ENCODE data around the gene DUS1L.

DNA sequence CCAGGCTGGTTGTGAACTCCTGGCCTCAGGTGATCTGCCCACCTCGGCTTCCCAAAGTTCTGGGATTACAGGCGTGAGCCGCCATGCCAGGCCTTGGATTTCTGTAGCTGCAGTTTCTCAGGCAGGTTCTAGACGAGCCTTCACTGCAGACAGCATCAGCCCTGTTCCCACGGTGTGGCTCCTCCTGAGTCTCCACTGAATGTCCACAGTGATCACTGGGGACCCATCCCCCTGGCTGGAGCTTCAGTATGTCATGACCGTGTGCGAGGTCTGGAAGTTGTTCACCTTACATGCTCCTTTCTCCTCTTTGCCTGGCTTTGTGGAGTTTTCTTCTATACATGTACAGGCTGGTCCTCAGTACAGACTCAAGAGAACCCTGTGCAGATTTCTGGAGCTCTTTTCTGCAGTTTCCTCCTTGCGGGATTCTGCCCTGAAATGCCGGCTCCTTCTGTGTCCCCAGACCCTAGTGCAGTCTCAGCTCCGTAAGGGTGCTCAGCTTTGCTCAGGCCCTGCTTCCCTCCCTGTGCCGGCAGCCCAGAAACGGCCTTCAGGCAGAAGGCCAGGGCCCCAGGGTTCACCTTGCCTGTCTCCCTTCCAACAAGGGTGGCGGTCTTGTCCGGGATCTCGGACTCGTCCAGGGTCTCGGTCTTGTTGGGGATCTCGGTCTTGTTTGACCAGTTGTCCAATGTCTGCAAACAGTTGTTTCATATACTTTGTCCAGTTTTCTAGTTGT is 46.7 kb upstream of the DUS1L start:
- TF ChIP-seq, protein P1, sequence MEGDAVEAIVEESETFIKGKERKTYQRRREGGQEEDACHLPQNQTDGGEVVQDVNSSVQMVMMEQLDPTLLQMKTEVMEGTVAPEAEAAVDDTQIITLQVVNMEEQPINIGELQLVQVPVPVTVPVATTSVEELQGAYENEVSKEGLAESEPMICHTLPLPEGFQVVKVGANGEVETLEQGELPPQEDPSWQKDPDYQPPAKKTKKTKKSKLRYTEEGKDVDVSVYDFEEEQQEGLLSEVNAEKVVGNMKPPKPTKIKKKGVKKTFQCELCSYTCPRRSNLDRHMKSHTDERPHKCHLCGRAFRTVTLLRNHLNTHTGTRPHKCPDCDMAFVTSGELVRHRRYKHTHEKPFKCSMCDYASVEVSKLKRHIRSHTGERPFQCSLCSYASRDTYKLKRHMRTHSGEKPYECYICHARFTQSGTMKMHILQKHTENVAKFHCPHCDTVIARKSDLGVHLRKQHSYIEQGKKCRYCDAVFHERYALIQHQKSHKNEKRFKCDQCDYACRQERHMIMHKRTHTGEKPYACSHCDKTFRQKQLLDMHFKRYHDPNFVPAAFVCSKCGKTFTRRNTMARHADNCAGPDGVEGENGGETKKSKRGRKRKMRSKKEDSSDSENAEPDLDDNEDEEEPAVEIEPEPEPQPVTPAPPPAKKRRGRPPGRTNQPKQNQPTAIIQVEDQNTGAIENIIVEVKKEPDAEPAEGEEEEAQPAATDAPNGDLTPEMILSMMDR (IDR thresholded peaks at IDR 0.05) = no peak
- TF ChIP-seq POLR2A (IDR thresholded peaks at IDR 0.05) = no peak
